CD1c-positive myeloid dendritic cell (primary cell): Measurements from ENCODE around the gene ACOX3.

Experiments used
- DNase-seq: peaks from one replicate; pipeline ENCODE4 v3.0.0-alpha.2; 2016; ENCODE audit errors: extremely low spot score

ACOX3 gene

DNA sequence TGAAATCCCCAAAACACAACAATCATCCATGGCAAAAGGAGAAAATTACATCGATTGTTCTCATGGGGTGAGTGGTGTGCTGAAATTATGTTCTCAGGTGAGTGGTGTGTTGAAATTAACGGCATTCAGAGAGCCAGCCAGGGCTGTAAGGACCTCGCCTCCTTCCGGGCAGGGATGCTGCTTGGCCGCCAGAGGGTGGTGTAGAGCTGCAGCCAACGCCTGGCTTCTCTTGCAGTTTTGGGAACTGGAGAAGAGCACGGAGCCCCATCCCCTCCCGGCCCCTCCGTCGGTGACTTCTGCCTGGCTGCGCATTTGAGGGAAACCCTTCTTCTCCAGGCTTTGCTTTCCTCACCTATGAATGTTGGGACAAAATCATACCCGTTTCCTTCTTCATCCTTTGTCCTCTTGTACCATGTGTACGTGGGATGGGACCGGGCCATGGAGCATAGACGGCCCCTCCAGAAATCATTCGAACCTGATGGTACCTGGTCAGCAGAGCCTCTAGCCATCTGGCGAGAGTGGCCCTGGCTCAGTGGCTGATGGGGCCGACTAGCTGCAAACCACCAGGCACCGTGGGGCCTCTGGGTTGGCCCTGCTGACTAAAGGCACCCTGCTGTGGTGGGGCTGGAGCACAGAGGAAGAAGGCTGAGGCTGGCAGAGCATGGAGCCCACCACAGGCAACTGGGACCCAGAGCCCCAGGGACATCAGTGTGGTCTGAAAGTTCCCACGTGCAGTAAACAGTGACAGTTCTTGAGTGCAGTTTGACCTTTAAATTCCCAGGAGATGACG, 28.4 kb upstream of the ACOX3 start:
- peak; percentile 52 for DNase-seq

DNA sequence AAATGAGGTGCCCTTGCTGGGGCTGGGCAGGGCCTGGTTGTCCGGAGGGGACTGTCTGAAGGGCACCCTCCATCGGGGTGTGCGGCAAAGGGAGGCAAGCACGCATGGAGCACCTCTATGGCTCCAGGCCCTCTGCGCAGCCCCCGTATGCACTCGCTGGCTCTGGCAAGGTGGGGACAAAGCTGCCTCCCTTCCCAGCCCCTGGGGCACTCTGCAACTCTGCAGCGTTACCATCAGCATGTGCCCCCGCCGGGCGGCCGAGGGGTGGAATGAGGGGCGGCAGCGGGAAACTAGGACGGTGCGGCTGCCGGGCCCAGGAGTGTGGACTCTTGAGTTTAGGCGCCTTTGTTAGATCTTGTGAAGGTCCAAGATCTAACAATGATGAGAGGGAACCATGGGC, 26.5 kb upstream of the ACOX3 start:
- no peak for DNase-seq

GRCh38 chr4:8465615-8466611, 25.4 kb upstream of the ACOX3 start:
- no peak for DNase-seq

DNA sequence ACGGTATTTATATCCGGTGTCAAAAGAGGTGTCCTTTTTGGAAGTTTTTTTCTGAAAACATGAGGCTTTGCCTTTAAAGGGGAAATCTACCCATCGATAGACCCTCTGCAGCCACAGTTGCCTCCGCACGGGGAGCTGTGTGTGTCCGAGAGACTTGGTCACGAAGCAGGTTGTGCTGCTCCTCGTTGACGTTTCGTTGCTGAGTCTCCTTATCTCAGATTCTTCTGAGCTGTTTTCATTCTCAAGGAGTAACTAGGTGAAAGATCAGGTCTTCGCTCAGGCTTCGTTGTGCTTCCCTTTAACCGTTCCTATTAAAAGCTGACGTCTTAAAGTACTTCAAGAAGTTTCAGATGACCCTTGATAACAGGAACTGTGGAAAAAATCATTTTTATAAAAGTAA, 23.9 kb upstream of the ACOX3 start:
- DNase-seq = no peak

DNA sequence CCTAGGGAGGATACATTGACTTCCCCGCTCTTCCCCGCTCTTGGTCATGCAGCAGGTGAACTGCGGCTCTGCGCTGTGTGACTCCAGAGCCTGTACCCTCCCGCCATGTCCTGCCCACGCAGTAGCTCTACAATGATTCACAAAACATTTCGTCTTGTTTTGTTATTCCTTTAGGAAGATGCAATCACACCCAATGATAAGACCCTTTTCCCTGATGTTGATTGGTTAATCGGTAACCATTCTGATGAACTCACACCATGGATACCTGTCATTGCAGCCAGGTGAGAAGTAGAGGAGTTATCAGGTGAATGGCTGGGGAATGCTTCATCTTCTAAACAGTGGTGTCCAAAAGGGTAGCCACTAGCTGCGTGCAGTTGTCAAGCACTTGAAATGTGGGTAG, 23.3 kb upstream of the ACOX3 start:
- no peak for DNase-seq

GRCh38 chr4:8461616-8462015, 21.1 kb upstream of the ACOX3 start:
- no peak for DNase-seq

GRCh38 chr4:8461086-8461485, 20.6 kb upstream of the ACOX3 start:
- DNase-seq = no peak

DNA sequence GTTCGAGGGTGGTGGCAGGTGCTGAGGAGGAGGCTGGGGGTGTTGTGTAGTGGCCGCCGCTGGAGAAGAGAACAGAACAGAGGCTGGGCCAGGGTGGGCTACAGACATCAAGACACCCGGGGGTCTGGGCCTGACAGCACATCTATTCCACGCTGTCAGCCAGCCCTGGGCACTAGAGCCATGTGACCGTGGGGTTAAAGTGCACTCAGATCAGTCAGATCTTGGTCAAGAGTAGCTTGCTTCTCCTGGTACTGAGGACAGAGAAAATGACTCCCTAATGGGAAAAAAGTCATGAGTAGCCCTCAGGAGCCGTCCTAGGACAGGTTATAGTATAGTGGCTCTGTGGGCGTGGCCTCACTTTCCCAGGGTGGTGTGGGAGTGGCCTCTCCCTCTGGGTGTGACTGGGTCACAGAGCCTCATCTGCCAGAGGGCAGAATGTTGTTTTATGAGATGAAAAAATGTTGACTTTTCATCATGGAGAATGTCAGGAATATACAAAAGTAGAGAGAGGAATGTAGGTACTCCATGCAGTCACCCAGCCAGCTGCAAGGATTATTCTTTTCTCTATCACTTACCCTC, 19.4 kb upstream of the ACOX3 start:
- no peak for DNase-seq

- DNase-seq = no peak
Observed at GRCh38 chr4:8457646-8458252, 17.2 kb upstream of the ACOX3 start.

- no peak for DNase-seq
Observed at GRCh38 chr4:8453957-8454356, 13.4 kb upstream of the ACOX3 start.

DNA sequence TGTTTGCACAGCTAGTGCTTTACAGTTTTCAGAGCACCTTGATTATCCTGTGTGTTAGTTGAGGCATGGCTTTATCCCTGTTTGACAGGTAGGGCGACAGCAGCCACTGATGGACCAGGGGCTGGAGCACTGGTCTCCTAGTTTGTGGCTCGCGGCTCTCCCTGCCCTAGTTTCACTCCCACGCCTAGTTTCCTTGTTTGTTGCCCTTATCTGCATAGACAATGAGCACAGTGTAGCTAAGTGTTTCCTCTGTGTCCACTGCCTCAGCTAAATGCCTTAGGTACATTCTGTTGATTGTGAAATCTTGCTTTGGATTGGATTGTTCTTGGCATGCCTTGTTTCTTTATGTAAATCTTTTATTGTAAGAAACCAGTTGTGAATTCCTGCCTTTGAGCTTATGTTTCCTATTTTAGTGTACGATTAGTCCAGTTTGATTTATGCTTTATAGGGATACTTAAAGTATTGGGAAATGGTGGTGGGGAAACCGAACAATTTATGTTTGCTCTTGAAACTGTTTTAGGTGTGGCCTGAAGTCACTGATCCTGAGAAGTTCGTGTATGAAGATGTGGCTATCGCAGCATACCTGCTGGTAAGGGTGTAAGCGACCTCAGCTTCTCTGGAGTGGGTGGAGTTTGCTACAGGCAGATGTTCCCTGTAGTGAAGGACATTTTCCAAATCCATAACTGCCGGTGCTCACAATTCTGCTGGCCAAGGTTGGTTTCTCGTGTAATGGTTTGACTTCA, 11.1 kb upstream of the ACOX3 start:
- no peak for DNase-seq

DNA sequence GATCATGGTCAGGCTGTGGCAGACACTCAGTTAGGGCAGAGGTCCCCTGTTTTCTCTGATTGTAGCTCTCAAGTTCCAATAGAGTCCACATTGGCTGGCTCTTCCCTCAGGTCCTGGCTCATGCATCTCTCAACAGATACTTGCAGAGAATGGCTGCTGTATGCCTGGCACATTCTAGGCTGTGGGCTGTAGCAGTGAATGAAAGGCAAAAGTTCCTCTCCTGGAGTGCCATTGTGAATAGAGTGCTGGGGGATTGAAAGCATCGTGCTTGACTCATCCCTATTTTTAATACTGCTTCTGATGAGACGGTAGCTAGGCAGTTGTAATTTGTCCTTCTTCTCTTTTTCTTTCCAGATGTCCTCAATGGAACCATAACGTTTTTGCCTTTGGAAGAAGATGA, 5.6 kb upstream of the ACOX3 start:
- DNase-seq = no peak

DNA sequence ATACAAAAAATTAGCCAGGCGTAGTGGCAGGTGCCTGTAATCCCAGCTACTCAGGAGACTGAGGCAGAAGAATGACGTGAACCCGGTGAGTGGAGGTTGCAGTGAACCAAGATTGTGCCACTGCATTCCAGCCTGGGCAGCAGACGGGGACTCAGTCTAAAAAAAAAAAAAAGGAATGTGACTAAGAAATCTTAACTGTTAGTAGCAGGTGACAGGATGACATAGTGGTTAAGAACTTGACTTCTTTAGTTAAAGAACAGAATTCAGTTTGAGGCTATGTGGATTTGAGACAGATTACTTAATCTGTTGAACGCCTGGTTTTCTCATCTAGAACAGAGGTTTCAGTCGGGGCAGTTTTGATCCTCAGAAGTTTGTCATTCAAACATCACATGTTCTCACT, 3.3 kb upstream of the ACOX3 start:
- no peak for DNase-seq

DNA sequence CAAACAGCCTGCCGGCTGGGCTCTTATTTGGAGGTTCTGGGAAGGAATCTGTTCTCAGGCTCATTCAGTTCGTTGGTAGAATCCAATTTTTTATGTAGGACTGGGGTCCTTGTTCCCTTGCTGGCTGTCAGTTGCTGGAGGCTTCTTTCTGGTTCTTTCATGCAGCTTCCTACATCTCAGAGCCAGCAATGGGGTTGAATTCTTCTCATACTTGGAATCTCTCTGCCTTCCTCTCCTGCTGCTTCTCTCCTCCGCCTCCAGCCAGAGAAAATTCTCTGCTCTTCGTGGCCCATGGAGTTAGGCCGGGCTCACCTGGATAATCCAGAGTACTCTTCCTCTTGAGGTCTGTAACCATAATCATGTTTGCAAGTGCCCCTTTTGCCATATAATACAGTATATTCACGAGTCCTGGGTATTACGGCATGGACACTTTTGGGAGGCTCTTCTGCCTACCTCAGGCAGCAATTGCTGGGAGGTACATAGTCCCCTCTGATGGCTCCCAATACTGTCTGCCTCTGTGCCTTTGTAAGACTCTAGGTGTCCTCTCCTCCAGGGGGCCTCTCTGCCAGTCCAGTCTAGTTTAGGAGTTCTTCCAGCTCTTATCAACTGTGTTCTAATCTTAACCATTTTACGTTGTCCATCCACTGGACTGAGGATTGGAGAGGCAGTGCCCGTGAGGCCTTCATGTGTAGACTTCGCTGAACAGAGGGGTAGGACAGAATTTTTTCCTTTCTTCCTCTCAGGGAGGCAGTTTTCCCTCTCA, 2.3 kb upstream of the ACOX3 start:
- DNase-seq = no peak

- no peak for DNase-seq
Observed at GRCh38 chr4:8441499-8442091, 1.1 kb upstream of the ACOX3 start.

- peak; percentile 71 for DNase-seq
Observed at GRCh38 chr4:8439914-8440491, 520 bp downstream of the ACOX3 start.

DNA sequence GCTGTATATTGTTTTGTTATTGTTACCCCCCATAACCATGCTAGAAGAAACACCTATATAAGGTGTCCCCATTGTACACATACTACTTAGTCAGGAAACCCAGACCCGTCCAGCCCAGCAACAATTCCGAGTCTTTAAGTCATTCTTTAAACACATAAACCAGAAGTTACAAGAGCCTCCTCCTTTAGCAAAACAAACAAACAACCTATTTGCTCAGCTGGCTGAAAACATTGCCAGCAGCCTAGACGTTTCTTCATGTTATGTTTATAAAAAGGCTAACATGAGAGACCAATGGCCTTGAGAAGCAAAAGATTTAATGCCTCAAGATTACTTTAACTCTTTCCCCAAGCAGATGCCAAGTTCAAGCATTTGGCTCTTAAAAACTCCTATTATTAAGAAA, 1.4 kb downstream of the ACOX3 start:
- DNase-seq = no peak

DNA sequence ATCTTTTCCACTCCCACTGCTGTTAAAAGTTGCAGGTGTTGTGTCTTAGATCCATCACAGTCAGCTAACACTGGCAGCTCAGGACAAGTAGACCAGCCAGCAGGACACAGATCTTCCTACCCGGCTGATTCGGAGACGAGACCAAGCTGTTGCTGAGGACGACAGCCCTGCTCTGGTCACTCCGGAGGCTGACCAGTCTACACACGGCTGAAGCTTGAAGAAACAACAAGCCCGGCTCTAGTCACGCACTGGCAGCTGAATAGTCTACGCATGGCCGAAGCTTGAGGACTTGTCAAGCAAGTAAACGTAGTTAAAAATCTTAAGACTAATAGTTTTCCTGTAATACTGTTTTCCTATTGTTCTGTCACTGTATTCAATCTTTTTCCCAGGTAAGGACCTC, 1.8 kb downstream of the ACOX3 start:
- no peak for DNase-seq

- DNase-seq = no peak
Observed at GRCh38 chr4:8437281-8437680, 3.2 kb downstream of the ACOX3 start.

DNA sequence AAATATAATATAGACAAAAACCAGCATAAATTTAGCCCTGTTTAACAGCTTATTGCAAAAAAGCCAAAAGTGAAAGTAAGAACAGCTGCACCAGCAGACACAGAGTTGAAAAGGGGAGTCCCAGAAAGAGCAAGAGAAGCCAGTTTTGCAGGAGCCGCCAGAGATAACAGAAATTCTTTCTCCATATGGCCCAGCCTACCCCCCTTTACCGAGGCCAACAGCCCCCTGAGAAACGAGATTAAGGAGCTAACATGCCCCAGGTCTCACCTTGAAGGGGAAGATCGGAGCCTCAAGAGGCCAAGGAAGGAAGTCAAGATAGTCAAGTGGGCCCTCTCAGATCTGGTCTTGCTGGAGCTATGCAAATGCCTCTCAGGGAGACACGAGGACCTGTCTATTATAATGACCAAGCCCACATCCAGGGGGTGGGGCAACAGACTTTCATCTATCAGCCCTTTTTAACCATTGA, 4.8 kb downstream of the ACOX3 start:
- DNase-seq = no peak
